Endothelial cell of umbilical vein (primary cell): ENCODE results near the gene PCDH17. TPM values are rescaled to one million over a fixed set of nuclear protein-coding genes. Genes with fewer than 3 reads are reported as not detected.

Experiments used
- BruUV-seq: library from RNA; stranded (reverse); fragments of 400-500 nt; replicated peaks from 2 replicates; lab custom pipeline; 2021; lab: Mats Ljungman, UMichigan
- CTCF ChIA-PET: fragments of 300-600, 350-600 bp; sonication (Branson Sonifier 250); formaldehyde crosslinking; loops from one replicate; lab custom pipeline; 2021; ENCODE audit warnings: antibody characterized with exemption, inconsistent platforms; lab: Charles Lee
- POLR2A ChIA-PET: fragments of 300-600, 350-600 bp; sonication (Branson Sonifier 250); formaldehyde crosslinking; loops from one replicate; lab custom pipeline; 2021; ENCODE audit warnings: antibody characterized with exemption, inconsistent platforms; lab: Charles Lee
- DNase-seq: peaks from one replicate; pipeline ENCODE4 v3.0.0-alpha.2; 2011; ENCODE audit warnings: low read depth, low spot score
- FAIRE-seq: peaks from 2 replicates; lab custom pipeline; 2011; peaks lifted over from hg19 to GRCh38; lab: Jason Lieb, UNC
- H2AFZ ChIP-seq: 2 replicates; pipeline ENCODE4 v1.6.0; 2012; ENCODE audit warnings: low read depth, low read length, control low read depth, inconsistent platforms
- H3K27ac ChIP-seq: 2 replicates; pipeline ENCODE4 v1.5.1; 2011; ENCODE audit warnings: low read depth, mild to moderate bottlenecking, control low read depth, low read length, moderate library complexity; ENCODE audit not compliant: insufficient read depth
- H3K27me3 ChIP-seq, 2 experiments: 2 replicates each; pipeline versions ENCODE4 v1.6.0 to v1.6.1; 2011; ENCODE audit warnings: low read length in 2 of 2, mixed read lengths in 1 of 2; ENCODE audit not compliant: control insufficient read depth in 2 of 2, insufficient read depth in 2 of 2
- H3K36me3 ChIP-seq, 2 experiments: 2 replicates in 1 of 2; 3 replicates in 1 of 2; pipeline ENCODE4 v1.5.1; 2011; ENCODE audit warnings: low read length in 2 of 2, mild to moderate bottlenecking in 1 of 2, moderate library complexity in 1 of 2; ENCODE audit not compliant: control insufficient read depth in 2 of 2, insufficient read depth in 2 of 2; ENCODE audit errors: extremely low read depth in 1 of 2
- H3K4me1 ChIP-seq: 3 replicates; pipeline ENCODE4 v1.5.1; 2011; ENCODE audit warnings: mild to moderate bottlenecking, low read length; ENCODE audit not compliant: control insufficient read depth, insufficient read depth; ENCODE audit errors: extremely low read depth
- H3K4me2 ChIP-seq: 2 replicates; pipeline ENCODE4 v1.6.1; 2011; ENCODE audit warnings: low read length, control low read depth, mixed read lengths; ENCODE audit not compliant: insufficient read depth
- H3K4me3 ChIP-seq, 3 experiments: fragments of 200-600 bp in 1 of 3; sonication (generic), shearing (Covaris generic) in 1 of 3; replicated peaks in 1 of 3; 2 replicates each; pipeline ENCODE4 v1.5.1; 2011 to 2016; ENCODE audit warnings: control low read depth in 3 of 3, low read length in 3 of 3, mild to moderate bottlenecking in 2 of 3, inconsistent platforms in 1 of 3, low read depth in 1 of 3, moderate library complexity in 1 of 3; ENCODE audit not compliant: insufficient read depth in 1 of 3
- H3K79me2 ChIP-seq: 2 replicates; pipeline ENCODE4 v1.6.0; 2012; ENCODE audit warnings: low read length, inconsistent platforms; ENCODE audit not compliant: control insufficient read depth, insufficient read depth
- H3K9ac ChIP-seq: replicated peaks from 2 replicates; pipeline ENCODE3; 2011; ENCODE audit warnings: low read length, control low read depth; ENCODE audit not compliant: insufficient read depth; ENCODE audit errors: extremely low read depth
- H3K9me1 ChIP-seq: replicated peaks from 3 replicates; pipeline ENCODE4 v1.6.0; 2011; ENCODE audit warnings: mild to moderate bottlenecking, low read length; ENCODE audit not compliant: control insufficient read depth, insufficient read depth; ENCODE audit errors: extremely low read depth
- H3K9me3 ChIP-seq: replicated peaks from 2 replicates; pipeline ENCODE4 v1.5.1; 2012; ENCODE audit warnings: low read length, inconsistent platforms; ENCODE audit not compliant: control insufficient read depth, insufficient read depth
- H4K20me1 ChIP-seq: replicated peaks from 2 replicates; pipeline ENCODE3; 2011; ENCODE audit warnings: mild to moderate bottlenecking, low read length; ENCODE audit not compliant: control insufficient read depth, insufficient read depth; ENCODE audit errors: extremely low read depth
- CTCF ChIP-seq, 2 donors: IDR thresholded peaks; 1 replicate in 1 of 2; 2 replicates in 1 of 2; pipeline ENCODE4 v1.5.1; 2011; ENCODE audit warnings: low read length in 2 of 2, mild to moderate bottlenecking in 2 of 2, moderate library complexity in 2 of 2, control low read depth in 1 of 2, inconsistent platforms in 1 of 2, low read depth in 1 of 2; ENCODE audit not compliant: insufficient read depth in 1 of 2; ENCODE audit errors: extremely low read depth in 1 of 2
- EZH2 ChIP-seq: IDR thresholded peaks from 2 replicates; pipeline ENCODE4 v1.6.1; 2012; ENCODE audit warnings: borderline replicate concordance, low read depth, mild to moderate bottlenecking, moderate library complexity, low read length, inconsistent platforms; ENCODE audit not compliant: severe bottlenecking
- FOS ChIP-seq: IDR thresholded peaks from 2 replicates; pipeline ENCODE4 v1.6.1; 2011; ENCODE audit warnings: mild to moderate bottlenecking, low read length, moderate library complexity, borderline replicate concordance; ENCODE audit not compliant: insufficient read depth
- GATA2 ChIP-seq: IDR thresholded peaks from 2 replicates; pipeline ENCODE4 v1.7.0; 2011; ENCODE audit warnings: low read depth, mild to moderate bottlenecking, moderate library complexity, mixed read lengths, low read length; ENCODE audit not compliant: insufficient read length, insufficient read depth
- JUN ChIP-seq: IDR thresholded peaks from 2 replicates; pipeline ENCODE4 v1.6.1; 2011; ENCODE audit warnings: borderline replicate concordance, low read depth; ENCODE audit not compliant: insufficient read length, insufficient read depth
- MAX ChIP-seq: IDR thresholded peaks from 2 replicates; pipeline ENCODE4 v1.6.1; 2011; ENCODE audit not compliant: insufficient read depth, insufficient read length
- MYC ChIP-seq: IDR thresholded peaks from one replicate; pipeline ENCODE4 v1.6.1; 2011; ENCODE audit warnings: mild to moderate bottlenecking, low read depth, low read length
- POLR2A ChIP-seq: IDR thresholded peaks from 2 replicates; pipeline ENCODE4 v1.6.1; 2012; ENCODE audit warnings: low read depth, mild to moderate bottlenecking, control low read depth, low read length
- POLR2AphosphoS5 ChIP-seq: IDR thresholded peaks from 2 replicates; pipeline ENCODE4 v1.6.1; 2012; ENCODE audit warnings: low read depth, mild to moderate bottlenecking, control low read depth, low read length, moderate library complexity; ENCODE audit not compliant: insufficient read depth
- dilution Hi-C: fragments of 300-500 bp; cut with MboI; formaldehyde crosslinking; loops from one replicate; pipeline ENCODE4 v1.15.0; 2019; ENCODE audit warnings: low sequenced_read_pairs; ENCODE audit not compliant: extremely low pct_ligation_motif_present
- intact Hi-C: fragments of 100-400 bp; cut with micrococcal nuclease; formaldehyde crosslinking; loops from one replicate; pipeline ENCODE4 v1.10.0; 2022
- polyA plus RNA-seq, 4 experiments: library from polyadenylated mRNA; depleted of rRNA in 3 of 4; stranded (reverse) in 3 of 4; unstranded in 1 of 4; fragments of >200 nt; gene quantifications; 2 replicates each; pipeline versions ENCODE4 v1.2.1 to v1.2.3, GENCODE V29; 2011 to 2012; ENCODE audit warnings: missing spikeins in 1 of 4
- total RNA-seq: library from RNA; stranded (reverse); gene quantifications from 2 replicates; pipeline ENCODE4 v1.2.3, GENCODE V29; 2021

Gene PCDH17
- total and polyA plus RNA-seq, 2 donors (not counting 3 experiments of a cell fraction or from before 2014, with no cell fraction given) = 2.1 to 4.2 TPM

- CTCF ChIA-PET = no interaction called here
- no peak for TF ChIP-seq POLR2A
- TF ChIP-seq POLR2AphosphoS5 = no peak
- Histone ChIP-seq H3K27ac (no peak overlapping the region), H3K4me3 (no peak overlapping the region), H3K9ac (no peak overlapping the region), H3K36me3 (no peaks in the 10 kb centered on the region), H3K4me2 (no peak overlapping the region), H3K9me3 (no peaks in the 10 kb centered on the region), H4K20me1 (no peaks in the 10 kb centered on the region), H2AFZ (no peak overlapping the region), H3K79me2 (no peaks in the 10 kb centered on the region), H3K4me1 (no peaks in the 10 kb centered on the region), H3K27me3 (no peaks in the 10 kb centered on the region), H3K9me1 (no peaks in the 10 kb centered on the region)
- POLR2A ChIA-PET = no interaction called here
- FAIRE-seq (no peak), DNase-seq (no peak)
- no TSS peak for BruUV-seq
- dilution Hi-C loops = no loop called here
- intact Hi-C loops = no loop called here
These were observed 67.3 kb downstream of the PCDH17 start for GRCh38 chr13:57698851-57699250.

- H3K79me2 ChIP-seq = no peaks in the 10 kb centered on the region
- ChIA-PET POLR2A (no interaction called here), CTCF (interaction anchor here (1.1 to 2.0 kb wide), 2 partner anchors 9 to 71 kb away, joined by 3 to 5 read pairs; no protein-coding TSS in a partner anchor)
- no peaks in the 10 kb centered on the region for H4K20me1 ChIP-seq
- no peak overlapping the region for H3K9ac ChIP-seq
- intact Hi-C loops (no loop called here), dilution Hi-C loops (no loop called here)
- H3K27me3 ChIP-seq = no peaks in the 10 kb centered on the region
- no peaks in the 10 kb centered on the region for H3K9me1 ChIP-seq
- no peaks in the 10 kb centered on the region for H3K36me3 ChIP-seq
- no peaks in the 10 kb centered on the region for H3K4me1 ChIP-seq
- no peak overlapping the region for H2AFZ ChIP-seq
- H3K4me2 ChIP-seq = no peak overlapping the region
- no peak for DNase-seq
- H3K27ac ChIP-seq = no peak overlapping the region
- no TSS peak for BruUV-seq
- no peak overlapping the region for H3K4me3 ChIP-seq
- H3K9me3 ChIP-seq = no peaks in the 10 kb centered on the region
- TF ChIP-seq JUN (no peak), POLR2AphosphoS5 (no peak), EZH2 (no peak), GATA2 (no peak), MAX (no peak), MYC (no peak), FOS (no peak), POLR2A (no peak), CTCF (IDR thresholded peaks at IDR 0.05; ENCODE audit: extremely low read depth in 1 of 2, insufficient read depth in 1 of 2, low read depth in 1 of 2, low read length in 2 of 2) (no peak)
- FAIRE-seq = no peak
These were observed 72.5 kb downstream of the PCDH17 start for GRCh38 chr13:57704031-57704430.
